Measurements from ENCODE around the gene MTHFSD.

MTHFSD gene

DNA sequence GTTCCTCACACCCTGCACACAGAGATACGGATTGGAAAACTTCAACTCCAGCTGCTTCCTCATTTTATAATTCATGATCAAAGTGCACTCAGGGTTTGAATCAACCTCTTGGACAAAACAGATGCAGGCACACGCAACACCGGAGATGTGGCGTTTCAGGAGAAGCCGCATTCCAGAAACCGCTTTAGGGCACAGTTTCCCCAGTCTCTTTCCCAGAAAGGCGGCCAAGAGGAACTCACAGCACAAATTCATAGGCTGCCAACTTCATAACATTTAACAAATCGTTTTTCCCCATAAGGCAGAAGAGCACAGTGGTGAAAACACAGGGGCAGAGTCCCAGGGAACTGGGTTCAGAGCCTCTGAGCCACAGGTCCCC lies 8.4 kb downstream of the MTHFSD start:
- DNase-seq: no peak

DNA sequence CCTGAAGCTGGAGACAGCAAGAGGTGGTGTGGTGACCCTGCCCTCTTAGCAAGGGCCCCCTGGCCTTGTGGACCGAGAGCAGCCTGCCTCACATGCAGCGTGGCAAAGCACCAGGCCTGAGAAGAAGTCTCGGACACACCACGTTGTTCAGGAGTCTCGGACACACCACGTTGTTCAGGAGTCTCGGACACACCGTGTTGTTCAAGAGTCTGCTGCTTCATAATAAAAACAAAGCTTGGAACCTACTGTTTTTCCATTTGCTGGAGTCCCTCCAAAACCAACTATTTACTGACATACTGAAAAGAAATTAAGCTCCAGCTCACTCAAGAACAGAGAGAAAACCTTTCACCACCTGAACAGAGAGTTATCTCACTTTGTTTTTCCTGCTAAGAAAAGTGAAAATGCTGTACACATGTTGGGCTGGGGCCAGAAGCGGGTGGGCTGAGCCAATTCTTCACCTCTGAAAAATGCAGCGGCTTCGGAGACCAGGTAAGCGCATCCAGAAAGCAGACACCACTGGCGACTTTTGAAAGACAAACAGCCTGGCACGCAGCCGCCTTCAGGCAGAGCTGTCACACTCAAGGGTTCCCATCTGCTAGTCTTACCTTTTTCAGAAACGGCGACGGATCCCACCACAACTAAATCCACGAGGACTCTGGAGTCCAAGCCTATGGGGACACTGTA lies 8.9 kb downstream of the MTHFSD start:
- DNase-seq: no peak

DNA sequence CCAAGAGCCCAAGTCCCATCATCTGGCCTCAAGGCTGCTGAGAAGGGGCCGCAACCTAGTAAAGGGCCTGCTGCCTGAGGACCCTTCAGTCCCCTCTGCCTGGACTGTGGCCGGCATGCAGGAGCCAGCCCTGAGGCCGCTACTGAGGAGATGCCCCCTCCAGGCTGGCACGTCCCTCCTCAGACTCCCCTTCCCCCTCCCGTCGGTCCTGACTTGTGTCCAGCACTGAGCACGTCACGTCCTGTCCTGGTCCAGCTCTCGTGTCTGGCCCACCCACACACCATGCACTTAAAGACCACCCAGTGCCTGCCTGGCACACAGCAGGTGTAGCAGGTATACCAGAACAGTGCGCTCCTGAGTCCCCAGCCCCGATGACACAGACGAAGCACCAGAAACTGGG lies 9.6 kb downstream of the MTHFSD start:
- DNase-seq: no peak

DNA sequence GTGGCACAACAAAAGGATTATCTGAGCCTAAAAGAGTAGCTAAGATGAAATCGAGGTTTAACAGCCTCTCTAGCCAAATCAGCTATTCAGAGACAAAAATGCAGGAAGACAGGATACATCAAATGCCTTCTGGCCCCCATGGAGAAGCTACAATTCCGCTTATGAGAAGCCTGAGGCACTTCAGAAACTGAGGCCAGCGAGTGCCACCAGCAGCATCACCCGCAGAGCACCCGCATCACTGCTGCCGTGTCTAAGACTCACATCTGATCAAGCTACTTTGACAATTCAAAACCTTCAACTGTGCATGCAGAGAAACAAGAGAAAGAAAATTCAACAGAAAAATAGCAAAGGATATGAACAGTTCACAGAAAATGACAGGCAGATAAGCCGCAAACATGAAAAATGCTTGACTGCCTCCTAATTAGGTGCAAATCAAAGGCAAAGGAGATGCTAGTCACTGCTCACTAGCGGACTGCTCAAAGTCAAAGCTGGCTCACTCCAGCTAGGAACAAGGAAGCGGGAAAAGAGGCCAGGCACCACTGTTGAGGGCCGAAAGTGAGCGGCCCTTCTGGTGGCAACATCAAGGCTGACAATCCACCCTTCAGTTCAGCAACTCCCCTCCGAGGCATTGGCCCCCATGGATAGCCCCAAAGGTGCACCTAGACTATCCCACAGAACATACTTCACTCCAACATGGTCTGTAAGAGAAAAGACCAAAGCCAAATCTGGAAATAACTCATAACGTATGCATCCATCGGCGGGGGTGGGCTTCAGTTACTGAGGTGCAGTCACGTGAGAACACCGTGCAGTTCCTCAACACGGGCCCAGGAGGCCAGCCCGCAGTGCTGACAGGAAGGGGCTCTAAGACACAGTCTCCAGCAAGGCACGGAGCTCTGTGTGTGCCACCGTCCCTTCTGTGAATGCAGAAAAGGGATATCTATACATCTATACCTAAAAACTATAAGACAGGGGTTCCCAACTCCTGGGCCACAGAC lies 12.0 kb downstream of the MTHFSD start:
- DNase-seq: no peak

- DNase-seq: no peak
Measured at GRCh38 chr16:86541560-86541959, 13.5 kb downstream of the MTHFSD start.

GRCh38 chr16:86540894-86541293 lies 14.1 kb downstream of the MTHFSD start:
- DNase-seq: no peak

DNA sequence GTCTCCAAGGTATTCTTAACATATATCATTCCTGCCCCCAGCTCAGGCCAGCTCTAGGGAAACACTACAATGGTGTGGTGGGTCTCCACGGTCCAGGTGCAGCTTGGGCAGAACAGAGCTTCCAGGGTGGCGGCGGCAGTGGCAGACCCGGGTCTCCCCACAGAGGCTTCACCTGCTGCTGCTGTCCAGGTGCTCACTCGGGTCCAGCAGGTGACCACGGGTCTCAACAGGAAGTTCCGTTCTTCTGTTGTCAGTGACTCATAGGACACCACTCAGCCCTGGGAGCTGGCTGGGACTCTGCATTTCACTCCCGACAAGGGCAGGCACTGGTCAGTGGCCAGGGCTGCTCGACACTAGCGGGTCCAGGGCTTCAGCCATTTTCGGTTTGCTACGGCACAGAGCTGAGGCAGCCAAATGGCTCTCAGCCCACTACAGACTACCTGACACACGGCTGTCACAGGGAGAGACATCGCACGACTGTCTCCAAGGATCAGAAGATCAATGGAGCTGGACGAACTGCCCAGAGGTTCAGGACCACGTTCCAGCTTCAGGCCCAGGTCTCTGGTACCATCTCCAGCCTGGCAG lies 16.7 kb downstream of the MTHFSD start:
- DNase-seq: no peak

DNA sequence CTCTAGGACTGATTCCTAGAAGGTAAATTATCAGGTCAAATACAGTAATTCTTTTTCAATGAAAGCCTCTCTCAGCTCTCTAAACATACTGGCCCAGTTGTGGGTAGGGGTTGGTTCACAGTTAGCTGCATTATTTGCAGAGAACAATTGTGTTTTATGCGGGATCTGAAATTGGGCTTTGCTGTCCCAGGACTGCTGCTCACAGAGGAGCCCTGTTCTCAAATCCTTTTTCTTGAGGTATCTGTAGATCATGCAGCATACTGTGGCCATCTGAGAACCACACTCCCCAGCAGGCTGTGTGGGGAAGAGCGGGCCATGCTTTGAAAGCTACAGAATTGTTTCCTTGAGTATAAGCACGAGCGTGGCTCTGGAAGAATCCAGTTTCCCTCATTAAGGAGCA lies 17.5 kb downstream of the MTHFSD start:
- no peak for DNase-seq

DNA sequence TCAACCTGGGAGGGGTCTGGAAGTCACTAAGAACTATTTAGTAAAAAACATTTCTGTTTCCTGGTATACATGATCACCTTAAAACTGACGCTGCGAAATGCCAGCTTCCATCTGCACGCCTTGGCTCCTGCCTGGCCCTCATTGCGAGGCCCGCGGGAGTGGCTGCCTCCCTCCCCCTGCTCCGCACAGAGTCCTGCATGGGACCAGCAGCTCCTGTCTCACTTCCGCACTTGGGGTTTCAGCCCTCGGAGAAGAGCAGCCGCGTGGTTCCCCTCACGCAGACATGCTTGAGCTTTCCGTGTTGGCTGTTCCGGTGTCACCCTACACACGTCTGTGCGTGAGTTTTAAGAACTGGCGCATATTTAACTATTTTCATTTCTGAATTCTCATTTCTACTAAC lies 18.4 kb downstream of the MTHFSD start:
- no peak for DNase-seq

DNA sequence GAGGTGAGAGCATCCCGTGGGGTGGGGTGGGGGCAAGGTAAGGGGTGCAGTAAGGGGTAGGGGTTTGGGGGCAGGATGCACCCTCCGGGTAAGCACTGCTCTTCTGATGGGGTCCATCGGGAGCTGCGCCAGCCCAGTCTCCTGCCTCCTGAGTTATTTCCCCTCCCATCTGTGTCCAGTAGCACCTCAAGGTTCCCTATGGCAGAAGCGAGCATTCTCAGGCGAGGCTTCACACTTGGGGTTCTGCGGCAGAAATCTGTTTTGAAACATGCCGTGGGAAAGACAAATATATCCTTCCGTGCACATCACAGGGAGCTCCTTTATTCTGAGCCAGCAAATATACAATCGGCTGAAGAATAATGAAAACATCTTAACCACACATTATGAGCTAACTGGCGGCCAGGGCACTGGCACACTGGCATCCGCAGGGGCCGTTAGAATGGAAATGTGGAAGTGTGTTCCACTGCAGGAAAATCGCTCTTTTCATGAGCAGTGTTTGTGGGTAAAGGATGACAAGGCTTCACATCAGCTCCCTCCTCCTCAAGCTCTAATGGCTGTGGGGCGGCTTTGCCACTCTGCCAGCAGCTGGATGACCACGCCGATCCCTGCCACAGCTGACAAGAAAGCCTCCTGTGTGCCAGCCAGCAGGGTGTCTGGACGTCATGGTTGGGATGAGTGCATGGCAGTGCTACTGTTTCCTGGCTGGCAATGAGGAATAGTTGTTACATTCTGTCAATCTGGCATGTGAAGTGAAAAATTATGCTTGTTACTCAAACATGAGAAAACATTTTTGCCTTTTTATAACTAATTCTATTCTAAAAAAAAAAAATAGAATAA lies 20.0 kb downstream of the MTHFSD start:
- DNase-seq: no peak

GRCh38 chr16:86533767-86534351 lies 21.2 kb downstream of the MTHFSD start:
- no peak for DNase-seq

- no peak for DNase-seq
Measured at GRCh38 chr16:86533076-86533475, 22.0 kb downstream of the MTHFSD start.

GRCh38 chr16:86532526-86532815 lies 22.6 kb downstream of the MTHFSD start:
- no peak for DNase-seq

- DNase-seq: no peak
Measured at GRCh38 chr16:86531641-86532525, 23.2 kb downstream of the MTHFSD start.

GRCh38 chr16:86531191-86531545 lies 23.9 kb downstream of the MTHFSD start:
- DNase-seq: no peak

DNA sequence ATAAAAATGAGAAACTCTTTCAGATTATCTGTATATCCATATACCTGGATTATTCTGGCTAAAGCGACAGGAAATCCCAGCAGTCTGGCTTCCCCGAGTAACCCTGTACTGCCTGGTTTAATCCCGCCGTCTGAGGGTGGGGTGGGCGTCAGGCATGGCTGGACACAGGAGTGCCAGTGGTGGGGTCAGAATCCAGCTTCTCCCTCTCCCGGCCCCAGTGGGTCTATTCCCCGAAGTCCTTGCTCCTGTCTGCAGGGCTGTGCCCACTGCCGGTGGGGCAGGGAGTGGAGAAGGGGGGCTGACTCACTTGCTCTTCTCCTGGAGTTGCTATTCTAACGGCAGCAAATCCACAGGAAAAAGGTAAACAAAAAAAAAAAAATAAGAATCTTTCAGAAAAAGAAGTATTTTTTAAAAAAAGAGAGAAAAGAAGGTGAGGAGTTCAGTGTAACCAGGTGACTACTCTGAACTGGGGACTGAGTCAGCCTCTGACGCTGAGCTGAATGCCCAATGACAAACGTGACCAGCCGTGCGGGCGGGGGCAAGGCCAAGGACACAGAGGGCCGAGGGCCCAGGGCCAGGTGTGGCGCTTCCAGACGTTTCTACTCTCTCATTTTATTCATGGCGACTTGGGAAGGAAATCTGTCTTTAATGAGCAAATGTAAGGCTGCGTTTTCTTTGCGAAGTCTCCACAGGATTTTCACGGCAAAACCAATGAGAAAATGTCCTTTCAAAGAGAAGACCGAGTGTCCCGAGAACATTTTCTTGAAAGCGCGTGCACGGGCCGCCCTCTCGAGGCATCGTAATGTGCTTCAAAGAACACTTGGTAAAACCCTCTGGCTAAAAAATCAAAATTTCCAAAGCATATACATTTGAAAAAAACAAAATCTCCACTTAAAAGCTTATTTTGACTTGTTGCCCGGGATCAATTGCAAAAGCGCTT lies 24.5 kb downstream of the MTHFSD start:
- no peak for DNase-seq

GRCh38 chr16:86529160-86529559 lies 25.9 kb downstream of the MTHFSD start:
- DNase-seq: no peak

- DNase-seq: no peak
Measured at GRCh38 chr16:86528061-86528929, 26.7 kb downstream of the MTHFSD start.

DNA sequence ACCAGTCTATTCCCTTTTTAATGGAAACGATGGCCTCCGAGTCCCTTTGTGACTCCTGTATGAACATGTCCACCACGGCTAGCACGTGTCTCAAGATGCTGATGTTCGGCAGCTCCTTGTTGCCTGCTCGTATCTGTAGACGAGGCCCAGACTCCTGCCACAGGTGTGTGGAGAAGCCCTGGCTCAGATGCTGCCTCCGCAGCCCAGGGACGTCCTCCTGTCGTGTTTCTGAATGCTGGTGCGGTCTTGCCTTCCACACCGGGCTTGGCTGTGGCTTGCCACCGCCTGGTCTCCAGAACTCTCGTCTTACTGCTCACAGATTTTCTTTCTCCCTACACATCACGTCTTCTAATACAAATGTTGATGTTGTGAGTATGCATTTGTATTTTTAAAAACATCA lies 27.7 kb downstream of the MTHFSD start:
- no peak for DNase-seq

- no peak for DNase-seq
Measured at GRCh38 chr16:86525696-86526095, 29.3 kb downstream of the MTHFSD start.
